ENCODE data around the gene AS3MT.
"Not testable (repeated sequence)": the region's sequence is repeated elsewhere in the genome, so short reads cannot be mapped to it uniquely, and the experiment has no call there.

AS3MT gene

GRCh38 chr10:102845352-102845902, 23.8 kb upstream of the AS3MT start:
- H3K4me3 ChIP-seq (ENCODE audit: low read depth, low read length), result no peak overlapping the region
- no peak for DNase-seq (ENCODE audit: low read depth)
- TF ChIP-seq, protein P1, sequence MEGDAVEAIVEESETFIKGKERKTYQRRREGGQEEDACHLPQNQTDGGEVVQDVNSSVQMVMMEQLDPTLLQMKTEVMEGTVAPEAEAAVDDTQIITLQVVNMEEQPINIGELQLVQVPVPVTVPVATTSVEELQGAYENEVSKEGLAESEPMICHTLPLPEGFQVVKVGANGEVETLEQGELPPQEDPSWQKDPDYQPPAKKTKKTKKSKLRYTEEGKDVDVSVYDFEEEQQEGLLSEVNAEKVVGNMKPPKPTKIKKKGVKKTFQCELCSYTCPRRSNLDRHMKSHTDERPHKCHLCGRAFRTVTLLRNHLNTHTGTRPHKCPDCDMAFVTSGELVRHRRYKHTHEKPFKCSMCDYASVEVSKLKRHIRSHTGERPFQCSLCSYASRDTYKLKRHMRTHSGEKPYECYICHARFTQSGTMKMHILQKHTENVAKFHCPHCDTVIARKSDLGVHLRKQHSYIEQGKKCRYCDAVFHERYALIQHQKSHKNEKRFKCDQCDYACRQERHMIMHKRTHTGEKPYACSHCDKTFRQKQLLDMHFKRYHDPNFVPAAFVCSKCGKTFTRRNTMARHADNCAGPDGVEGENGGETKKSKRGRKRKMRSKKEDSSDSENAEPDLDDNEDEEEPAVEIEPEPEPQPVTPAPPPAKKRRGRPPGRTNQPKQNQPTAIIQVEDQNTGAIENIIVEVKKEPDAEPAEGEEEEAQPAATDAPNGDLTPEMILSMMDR (conservative IDR thresholded peaks at IDR 0.05; ENCODE audit: low read depth, low read length), result no peak

GRCh38 chr10:102850025-102850518, 19.2 kb upstream of the AS3MT start:
- H3K4me3 ChIP-seq (ENCODE audit: low read depth, low read length), result no peak overlapping the region
- TF ChIP-seq, protein P1 (conservative IDR thresholded peaks at IDR 0.05; ENCODE audit: low read depth, low read length), result no peak
- DNase-seq (ENCODE audit: low read depth), result no peak

- not testable (repeated sequence) for H3K4me3 ChIP-seq (ENCODE audit: low read depth, low read length); DNase-seq (ENCODE audit: low read depth)
These were observed 16.0 kb upstream of the AS3MT start for GRCh38 chr10:102853237-102853636.

DNA sequence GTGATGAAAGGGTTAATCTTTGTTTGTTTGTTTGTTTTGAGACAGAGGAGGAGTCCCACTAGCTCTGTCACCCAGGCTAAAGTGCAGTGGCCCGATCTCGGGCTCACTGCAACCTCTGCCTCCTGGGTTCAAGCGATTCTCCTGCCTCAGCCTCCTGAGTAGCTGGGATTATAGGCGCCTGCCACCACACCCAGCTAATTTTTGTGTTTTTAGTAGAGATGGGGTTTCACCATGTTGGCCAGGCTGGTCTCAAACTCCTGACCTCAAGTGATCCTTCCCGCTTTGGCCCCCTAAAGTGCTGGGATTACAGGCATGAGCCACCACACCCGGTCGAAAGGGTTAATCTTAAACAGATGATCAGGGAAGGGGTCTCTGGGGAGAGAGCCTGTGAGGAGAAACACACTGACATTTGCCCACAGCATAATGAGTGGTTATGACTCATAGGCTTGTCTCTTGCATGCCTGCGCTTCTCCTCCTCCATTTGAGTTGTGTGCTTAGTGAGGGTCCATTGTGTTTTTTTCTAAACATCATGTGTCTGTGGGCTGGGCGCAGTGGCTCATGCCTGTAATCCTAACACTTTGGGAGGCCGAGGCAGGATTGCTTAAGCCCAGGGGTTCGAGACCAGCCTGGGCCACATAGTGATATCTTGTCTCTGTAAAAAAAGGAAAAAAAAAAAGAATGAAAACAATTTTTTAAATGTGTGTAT, 13.4 kb upstream of the AS3MT start:
- DNase-seq (ENCODE audit: low read depth), result peak; percentile 98
- not testable (repeated sequence) for H3K4me3 ChIP-seq (ENCODE audit: low read depth, low read length)

- DNase-seq (ENCODE audit: low read depth), result no peak
- H3K4me3 ChIP-seq (ENCODE audit: low read depth, low read length), result no peak overlapping the region
- TF ChIP-seq, protein P1 (conservative IDR thresholded peaks at IDR 0.05; ENCODE audit: low read depth, low read length), result no peak
These were observed 12.4 kb upstream of the AS3MT start for GRCh38 chr10:102856758-102857424.

DNA sequence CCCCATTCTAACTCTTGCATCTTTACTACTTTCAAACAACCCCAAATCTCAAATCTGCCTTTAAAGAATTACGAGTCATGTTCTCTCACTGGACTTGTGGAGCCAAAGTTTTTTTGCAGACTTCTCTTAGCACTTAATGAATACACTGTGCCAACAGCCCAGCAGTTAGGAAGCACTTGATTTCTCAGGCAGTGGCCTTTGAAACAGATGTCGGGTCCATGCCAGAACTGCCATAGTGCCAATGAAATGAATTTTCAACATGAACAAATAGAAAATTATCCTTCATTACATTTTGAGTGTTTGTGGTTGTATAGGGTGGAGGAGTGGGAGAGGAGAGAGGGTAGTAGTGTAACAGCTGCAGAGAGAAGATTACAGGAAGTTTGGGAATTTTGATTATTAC, 9.4 kb upstream of the AS3MT start:
- TF ChIP-seq, protein P1 (conservative IDR thresholded peaks at IDR 0.05; ENCODE audit: low read depth, low read length), result no peak
- no peak for DNase-seq (ENCODE audit: low read depth)
- H3K4me3 ChIP-seq (ENCODE audit: low read depth, low read length), result no peak overlapping the region

- no peak overlapping the region for H3K4me3 ChIP-seq (ENCODE audit: low read depth, low read length)
- TF ChIP-seq, protein P1 (conservative IDR thresholded peaks at IDR 0.05; ENCODE audit: low read depth, low read length), result no peak
- peak; percentile 23 for DNase-seq (ENCODE audit: low read depth)
These were observed 5.6 kb upstream of the AS3MT start for GRCh38 chr10:102863660-102864059.

DNA sequence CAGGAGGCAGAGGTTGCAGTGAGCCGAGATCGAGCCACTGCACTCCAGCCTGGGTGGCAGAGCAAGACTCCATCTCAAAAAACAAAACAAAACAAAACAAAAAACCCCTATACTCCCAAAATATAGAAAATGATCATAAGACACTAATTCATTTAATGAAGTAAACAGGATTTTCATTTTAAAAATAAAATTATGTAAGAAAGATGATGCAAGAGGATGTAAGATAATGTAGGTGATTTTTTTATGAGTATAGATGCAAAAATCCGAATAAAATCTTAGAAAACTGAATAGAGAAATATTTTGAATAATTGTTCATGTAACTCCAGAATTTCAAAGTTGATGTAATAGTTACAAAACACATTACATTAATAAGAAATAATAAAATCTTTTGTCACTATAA, 3.6 kb upstream of the AS3MT start:
- no peak for DNase-seq (ENCODE audit: low read depth)
- TF ChIP-seq, protein P1 (conservative IDR thresholded peaks at IDR 0.05; ENCODE audit: low read depth, low read length), result no peak
- H3K4me3 ChIP-seq (ENCODE audit: low read depth, low read length), result no peak overlapping the region

Measured in choroid plexus epithelial cell (primary cell).